K562 (cell line): ENCODE data around the gene PIK3R5. TPM values are rescaled to one million over a fixed set of nuclear protein-coding genes. Genes with fewer than 3 reads are reported as not detected.

ENCODE experiments used
- ATAC-seq: fragments of 200-7000 bp; cut with Tn5 transposase; 3 replicates; pipeline ENCODE4 v1.9.1; 2020; ENCODE audit warnings: moderate library complexity
- BruUV-seq: library from RNA; stranded (reverse); fragments of 400-500 nt; replicated peaks from 2 replicates; lab custom pipeline; 2021; lab: Mats Ljungman, UMichigan
- CTCF ChIA-PET: fragments of 300-600 bp; formaldehyde crosslinking; extraction: SDS; loops from one replicate; lab custom pipeline; 2021; ENCODE audit warnings: low intra/inter-chr PET ratio; lab: Yijun Ruan, JAX
- POLR2A ChIA-PET: fragments of 300-600, 350-650 bp; sonication (Branson Sonifier 250); formaldehyde crosslinking; extraction: SDS; loops from one replicate; lab custom pipeline; 2021; ENCODE audit warnings: antibody characterized with exemption, inconsistent platforms; lab: Yijun Ruan, JAX
- DNase-seq, 4 experiments: peaks; one replicate each; pipeline versions ENCODE4 v3.0.0 to v3.0.0-alpha.2; 2011 to 2018; ENCODE audit warnings: low spot score in 3 of 4, mixed read lengths in 3 of 4; ENCODE audit errors: extremely low read depth in 1 of 4
- FAIRE-seq: peaks from 2 replicates; lab custom pipeline; 2011; peaks lifted over from hg19 to GRCh38; lab: Jason Lieb, UNC
- H2AFZ ChIP-seq: 2 replicates; pipeline ENCODE4 v1.6.0; 2011; ENCODE audit warnings: low read depth, low read length, control low read depth, inconsistent platforms
- H3K27ac ChIP-seq: fragments of 200-600 bp; 3 replicates; pipeline ENCODE4 v1.8.0; 2011; ENCODE audit warnings: low read depth, mild to moderate bottlenecking, control low read depth, inconsistent platforms, low read length, moderate library complexity, mixed read lengths; ENCODE audit errors: extremely low read depth
- H3K27me3 ChIP-seq, 2 experiments: fragments of 300-600 bp in 1 of 2; 2 replicates in 1 of 2; 3 replicates in 1 of 2; pipeline versions ENCODE4 v1.6.0 to v1.8.0; 2011; ENCODE audit warnings: inconsistent platforms in 2 of 2, low read length in 2 of 2, mild to moderate bottlenecking in 1 of 2, mixed read lengths in 1 of 2, moderate library complexity in 1 of 2; ENCODE audit not compliant: control insufficient read depth in 2 of 2, insufficient read depth in 2 of 2
- H3K36me3 ChIP-seq: fragments of 300-600 bp; 3 replicates; pipeline ENCODE4 v1.8.0; 2011; ENCODE audit warnings: mild to moderate bottlenecking, low read length, inconsistent platforms; ENCODE audit not compliant: control insufficient read depth, insufficient read depth
- H3K4me1 ChIP-seq, 2 experiments: fragments of 200-600 bp in 1 of 2; replicated peaks in 1 of 2; 2 replicates in 1 of 2; 3 replicates in 1 of 2; pipeline versions ENCODE4 v1.5.1 to v1.8.0; 2011; ENCODE audit warnings: inconsistent platforms in 2 of 2, low read length in 2 of 2, mild to moderate bottlenecking in 1 of 2, mixed read lengths in 1 of 2, moderate library complexity in 1 of 2; ENCODE audit not compliant: control insufficient read depth in 2 of 2, insufficient read depth in 2 of 2
- H3K4me2 ChIP-seq: 2 replicates; pipeline ENCODE4 v1.6.1; 2011; ENCODE audit warnings: low read length, control low read depth, inconsistent platforms, mixed read lengths; ENCODE audit not compliant: insufficient read depth
- H3K4me3 ChIP-seq: fragments of 200-600 bp; sonication (generic), shearing (Covaris generic); 2 replicates; pipeline ENCODE4 v1.5.1; 2016; ENCODE audit warnings: control low read depth, inconsistent platforms
- H3K79me2 ChIP-seq: fragments of 200-600 bp; 3 replicates; pipeline ENCODE4 v1.8.0; 2011; ENCODE audit warnings: low read length, inconsistent platforms; ENCODE audit not compliant: control insufficient read depth, insufficient read depth
- H3K9ac ChIP-seq, 2 experiments: 2 replicates each; pipeline versions ENCODE4 v1.6.0 to v1.6.1; 2011; ENCODE audit warnings: low read depth in 2 of 2, low read length in 2 of 2, control low read depth in 1 of 2, inconsistent platforms in 1 of 2, mild to moderate bottlenecking in 1 of 2, mixed read lengths in 1 of 2; ENCODE audit not compliant: insufficient read depth in 1 of 2
- H3K9me1 ChIP-seq: one replicate; pipeline ENCODE4 v1.6.0; 2011; ENCODE audit warnings: inconsistent platforms, mild to moderate bottlenecking, low read length, moderate library complexity; ENCODE audit not compliant: control insufficient read depth, insufficient read depth
- H3K9me3 ChIP-seq: replicated peaks from 2 replicates; pipeline ENCODE4 v1.5.1; 2011; ENCODE audit warnings: low read depth, low read length, inconsistent platforms; ENCODE audit not compliant: control insufficient read depth, insufficient read depth
- H4K20me1 ChIP-seq: replicated peaks from 2 replicates; pipeline ENCODE4 v1.6.1; 2011; ENCODE audit warnings: low read length, inconsistent platforms, mixed read lengths; ENCODE audit not compliant: control insufficient read depth, insufficient read depth
- E2F5 ChIP-seq: sonication (generic); formaldehyde crosslinking; IDR thresholded peaks from 2 replicates; pipeline ENCODE4 v1.8.0; 2022; ENCODE audit warnings: mild to moderate bottlenecking, missing genetic modification reagents
- MEF2A ChIP-seq: IDR thresholded peaks from 2 replicates; pipeline ENCODE4 v1.6.1; 2011; ENCODE audit warnings: low read depth, mild to moderate bottlenecking, low read length, moderate library complexity; ENCODE audit not compliant: control insufficient read depth
- NRF1 ChIP-seq, 2 experiments: fragments of 450-650 bp; IDR thresholded peaks in 1 of 2; conservative IDR thresholded peaks in 1 of 2; 2 replicates each; pipeline ENCODE4 v1.6.1; 2014; ENCODE audit warnings: mild to moderate bottlenecking in 2 of 2
- SMARCE1 ChIP-seq: fragments of 450-650 bp; IDR thresholded peaks from 2 replicates; pipeline ENCODE4 v1.7.1; 2016; ENCODE audit warnings: mild to moderate bottlenecking
- STAG1 ChIP-seq: sonication (generic); formaldehyde crosslinking; IDR thresholded peaks from 2 replicates; pipeline ENCODE4 v1.5.0; 2020; ENCODE audit warnings: missing genetic modification reagents, borderline replicate concordance
- WGBS: fragments of 100-300 bp; shearing (Covaris generic); methylation state at CpG from one replicate; pipeline ENCODE4 v1.1.6; 2016; ENCODE audit warnings: low coverage, mixed read lengths; ENCODE audit not compliant: insufficient coverage; ENCODE audit errors: missing lambda C conversion rate; 5-methylcytosine and 5-hydroxymethylcytosine counted together
- in situ Hi-C: fragments of 300-500 bp; cut with MboI; formaldehyde crosslinking; loops from 4 replicates; pipeline ENCODE4 v1.15.0; 2018; ENCODE audit warnings: inconsistent platforms, mixed read lengths
- intact Hi-C: fragments of 100-400 bp; cut with micrococcal nuclease; formaldehyde crosslinking; loops from 2 replicates; pipeline ENCODE4 v1.14.2; 2022
- polyA plus RNA-seq, 8 experiments: library from polyadenylated mRNA; depleted of rRNA in 4 of 8; stranded (reverse) in 5 of 8; unstranded in 3 of 8; fragments of >200 nt; fragmentation: Nextera tagmentation in 2 of 8; fragmentation: Illumina TruSeq in 1 of 8; extraction: Ambion mirVana in 2 of 8; extraction: Trizol in 1 of 8; gene quantifications; 2 replicates each; pipeline versions ENCODE4 v1.2.1 to v1.2.3, GENCODE V29; 2011 to 2014; ENCODE audit warnings: inconsistent platforms in 1 of 8, missing spikeins in 1 of 8
- total RNA-seq, 7 experiments: library from RNA; depleted of rRNA in 6 of 7; stranded (reverse); fragments of >200 nt in 6 of 7; fragmentation: Illumina TruSeq in 2 of 7; extraction: Trizol in 2 of 7; gene quantifications; 2 replicates each; pipeline versions ENCODE4 v1.2.1 to v1.2.3, GENCODE V29; 2011 to 2021; ENCODE audit warnings: low replicate concordance in 1 of 7
- TF ChIP-seq, protein P1 (sequence below): sonication (generic); formaldehyde crosslinking; IDR thresholded peaks from 2 replicates; pipeline ENCODE4 v1.8.1; 2023; ENCODE audit warnings: mild to moderate bottlenecking, missing genetic modification reagents

PIK3R5 gene
- total and polyA plus RNA-seq, 9 of the 15 experiments (the other 6 are each of a cell fraction or from before 2014, with no cell fraction given), result 0.01 to 0.38 TPM; not detected in 7

GRCh38 chr17:8835106-8835505 lies 130.4 kb downstream of the PIK3R5 start:
- BruUV-seq, result no TSS peak
- H3K79me2 ChIP-seq, result no peaks in the 10 kb centered on the region
- CTCF ChIA-PET, result no interaction called here
- ATAC-seq (no peak), FAIRE-seq (no peak), DNase-seq (no peak)
- no peak overlapping the region for H3K4me3 ChIP-seq
- peaks cover 0 to 7% of the 10 kb centered on the region in 2 experiments; a peak in 2 of 5 replicates for H3K4me1 ChIP-seq
- no peak overlapping the region for H2AFZ ChIP-seq
- no peaks in the 10 kb centered on the region for H3K36me3 ChIP-seq
- intact Hi-C loops, result no loop called here
- no peak overlapping the region for H3K4me2 ChIP-seq
- H3K27ac ChIP-seq, result no peak overlapping the region
- H3K27me3 ChIP-seq, result peaks cover 3 to 22% of the 10 kb centered on the region in 2 experiments; a peak in 3 of 5 replicates
- in situ Hi-C loops, result no loop called here
- POLR2A ChIA-PET, result no interaction called here
- no peaks in the 10 kb centered on the region for H4K20me1 ChIP-seq
- WGBS, result 0% methylated on average over 5 of the region's 14 CpGs
- no peaks in the 10 kb centered on the region for H3K9me3 ChIP-seq
- TF ChIP-seq STAG1 (CRISPR knock-in tag) (no peak), SMARCE1 (no peak), NRF1 (conservative IDR thresholded peaks at IDR 0.05 in 1 of 2, IDR thresholded peaks at IDR 0.05 in 1 of 2) (0 out of 4 replicates have a peak, but pooled peaks of 1 of the 2 experiments have one; percentile 17), MEF2A (no peak), E2F5 (CRISPR knock-in tag) (no peak)
- TF ChIP-seq, protein P1, sequence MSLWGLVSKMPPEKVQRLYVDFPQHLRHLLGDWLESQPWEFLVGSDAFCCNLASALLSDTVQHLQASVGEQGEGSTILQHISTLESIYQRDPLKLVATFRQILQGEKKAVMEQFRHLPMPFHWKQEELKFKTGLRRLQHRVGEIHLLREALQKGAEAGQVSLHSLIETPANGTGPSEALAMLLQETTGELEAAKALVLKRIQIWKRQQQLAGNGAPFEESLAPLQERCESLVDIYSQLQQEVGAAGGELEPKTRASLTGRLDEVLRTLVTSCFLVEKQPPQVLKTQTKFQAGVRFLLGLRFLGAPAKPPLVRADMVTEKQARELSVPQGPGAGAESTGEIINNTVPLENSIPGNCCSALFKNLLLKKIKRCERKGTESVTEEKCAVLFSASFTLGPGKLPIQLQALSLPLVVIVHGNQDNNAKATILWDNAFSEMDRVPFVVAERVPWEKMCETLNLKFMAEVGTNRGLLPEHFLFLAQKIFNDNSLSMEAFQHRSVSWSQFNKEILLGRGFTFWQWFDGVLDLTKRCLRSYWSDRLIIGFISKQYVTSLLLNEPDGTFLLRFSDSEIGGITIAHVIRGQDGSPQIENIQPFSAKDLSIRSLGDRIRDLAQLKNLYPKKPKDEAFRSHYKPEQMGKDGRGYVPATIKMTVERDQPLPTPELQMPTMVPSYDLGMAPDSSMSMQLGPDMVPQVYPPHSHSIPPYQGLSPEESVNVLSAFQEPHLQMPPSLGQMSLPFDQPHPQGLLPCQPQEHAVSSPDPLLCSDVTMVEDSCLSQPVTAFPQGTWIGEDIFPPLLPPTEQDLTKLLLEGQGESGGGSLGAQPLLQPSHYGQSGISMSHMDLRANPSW (CRISPR knock-in tag), result no peak
- H3K9ac ChIP-seq, result no peak overlapping the region
- no peaks in the 10 kb centered on the region for H3K9me1 ChIP-seq
